Activated T-cell treated with anti-CD3 and anti-CD28 coated beads, Interleukin-2, amount 50 U/mL, for 48 hours (primary cell): ENCODE data around the gene DLGAP1.

ENCODE experiments used
- DNase-seq, 2 experiments: peaks; one replicate each; pipeline ENCODE4 v3.0.0-alpha.2; 2020

DLGAP1 gene

DNA sequence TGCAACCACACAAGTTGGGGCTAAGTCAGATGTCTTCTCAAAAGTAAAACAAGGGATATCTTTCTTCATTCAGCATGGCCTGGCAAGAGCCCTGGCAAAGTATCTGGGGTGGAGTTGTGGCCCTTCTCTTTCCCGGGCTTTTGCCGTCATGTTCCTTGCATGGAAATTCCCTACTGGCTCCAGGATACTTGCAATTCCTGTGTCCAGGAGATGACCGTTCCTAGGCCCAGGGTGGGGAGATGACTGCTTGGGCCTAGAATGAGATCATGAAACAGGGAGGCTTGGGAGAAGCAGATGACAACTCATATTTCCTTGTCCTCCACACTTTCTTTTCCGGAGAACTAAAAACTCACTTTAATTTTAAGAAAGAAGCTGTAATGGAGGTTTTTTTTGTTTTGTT is 944.2 kb downstream of the DLGAP1 start:
- DNase-seq, result no peak

DNA sequence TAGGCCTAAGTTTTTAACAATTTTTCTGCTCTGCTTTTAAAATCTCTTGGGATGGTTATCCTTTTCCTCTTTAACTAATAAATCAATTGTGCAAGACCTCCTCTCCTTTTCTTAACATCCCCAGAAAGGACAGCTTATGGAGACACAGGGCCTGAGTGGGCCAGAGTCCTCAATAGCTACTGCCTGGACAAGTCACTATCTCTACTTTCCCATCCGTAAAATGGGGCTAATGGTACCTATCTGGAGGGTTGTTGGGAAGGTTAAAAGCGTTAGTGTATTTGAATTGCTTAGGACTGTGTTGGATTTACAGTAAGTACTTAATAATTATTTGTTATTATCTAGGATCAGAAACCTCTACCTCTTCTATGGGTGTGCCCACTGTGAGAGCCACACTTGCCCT is 945.1 kb downstream of the DLGAP1 start:
- DNase-seq, result no peak

DNA sequence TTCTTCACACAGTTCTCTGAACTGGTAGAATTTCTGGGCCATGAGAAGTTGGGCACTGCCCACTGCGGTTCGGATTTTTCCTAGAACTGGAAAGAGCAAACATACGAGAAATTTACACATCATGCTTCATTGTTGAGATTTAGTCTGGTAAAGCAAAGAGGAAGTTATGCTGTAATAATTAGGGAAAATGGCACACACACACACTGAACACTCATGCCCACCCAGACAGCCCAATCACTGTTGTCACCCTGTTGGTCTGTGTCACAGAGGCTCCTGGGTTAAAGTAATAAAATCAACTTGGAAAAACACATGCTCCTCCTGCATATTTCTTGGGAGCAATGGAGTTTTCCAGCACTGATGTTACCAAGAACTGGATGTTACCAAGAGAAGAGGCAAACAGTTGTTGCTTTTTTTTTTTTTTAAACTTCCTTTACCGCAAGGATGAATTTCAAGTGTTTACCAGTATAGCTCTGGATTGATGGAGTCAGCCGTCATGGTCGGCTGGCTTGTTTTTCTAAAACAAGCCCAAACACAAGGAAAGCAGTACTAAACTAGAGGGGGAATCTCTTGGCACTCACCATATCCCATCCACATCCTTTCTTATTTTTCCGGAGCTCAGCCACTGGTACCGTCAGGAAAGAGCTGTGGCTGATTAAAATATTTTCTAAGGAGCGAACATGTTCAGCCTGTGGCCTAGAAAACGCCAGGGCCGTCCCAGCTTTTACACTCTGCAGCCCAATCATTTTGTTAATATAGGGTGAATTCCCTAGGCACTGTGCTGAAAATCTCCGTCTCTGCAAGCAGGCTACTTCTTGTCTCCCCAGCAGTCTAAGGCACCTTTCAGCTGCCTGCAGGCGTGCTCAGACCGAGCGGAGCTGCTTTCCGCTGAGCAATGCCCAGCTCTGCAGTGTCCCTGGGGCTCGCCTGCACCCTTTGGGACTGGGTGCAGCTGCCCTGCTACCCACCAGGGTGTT is 946.2 kb downstream of the DLGAP1 start:
- no peak for DNase-seq

- no peak for DNase-seq
These were observed 950.5 kb downstream of the DLGAP1 start for GRCh38 chr18:3504637-3505036.

- no peak for DNase-seq
These were observed 952.5 kb downstream of the DLGAP1 start for GRCh38 chr18:3502650-3503049.

DNA sequence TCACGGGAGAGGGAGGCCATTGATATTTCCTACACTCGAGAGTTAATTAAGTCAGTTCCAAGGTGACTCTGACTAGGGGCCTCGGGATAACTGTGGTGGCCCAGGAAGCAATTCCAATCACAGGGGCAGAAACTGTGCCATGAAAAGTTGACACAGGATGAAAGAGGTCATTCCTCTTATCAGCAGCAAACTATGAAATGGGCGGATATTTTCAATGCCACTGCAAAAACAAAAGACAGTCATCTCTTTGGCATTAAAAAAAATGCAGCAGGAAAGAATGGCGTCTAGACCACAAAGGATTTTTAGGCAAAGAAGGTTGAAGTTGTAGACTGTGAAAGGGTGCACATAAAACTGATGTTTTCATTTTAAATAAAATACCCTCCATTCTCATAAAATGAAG is 955.1 kb downstream of the DLGAP1 start:
- DNase-seq, result no peak

DNA sequence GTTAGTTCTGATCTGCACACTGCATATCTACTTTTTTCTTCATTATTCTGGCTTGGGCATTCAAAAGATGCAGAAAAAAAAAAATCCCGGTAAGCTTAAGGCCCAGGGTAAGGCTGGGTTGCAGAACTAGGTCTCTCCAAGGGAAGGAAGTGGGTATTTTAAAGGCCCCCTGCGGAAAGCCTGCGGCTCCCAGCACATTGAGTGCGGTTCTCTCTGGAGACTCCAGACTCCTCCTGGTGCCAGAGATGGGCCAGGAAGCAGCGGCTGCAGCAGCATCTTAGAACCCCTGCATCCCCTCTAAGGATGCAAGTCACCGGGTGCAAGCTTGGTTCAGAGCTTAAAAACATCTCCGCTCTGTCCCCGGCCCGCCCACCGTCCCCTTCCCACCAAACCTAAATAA is 955.6 kb downstream of the DLGAP1 start:
- no peak for DNase-seq

DNA sequence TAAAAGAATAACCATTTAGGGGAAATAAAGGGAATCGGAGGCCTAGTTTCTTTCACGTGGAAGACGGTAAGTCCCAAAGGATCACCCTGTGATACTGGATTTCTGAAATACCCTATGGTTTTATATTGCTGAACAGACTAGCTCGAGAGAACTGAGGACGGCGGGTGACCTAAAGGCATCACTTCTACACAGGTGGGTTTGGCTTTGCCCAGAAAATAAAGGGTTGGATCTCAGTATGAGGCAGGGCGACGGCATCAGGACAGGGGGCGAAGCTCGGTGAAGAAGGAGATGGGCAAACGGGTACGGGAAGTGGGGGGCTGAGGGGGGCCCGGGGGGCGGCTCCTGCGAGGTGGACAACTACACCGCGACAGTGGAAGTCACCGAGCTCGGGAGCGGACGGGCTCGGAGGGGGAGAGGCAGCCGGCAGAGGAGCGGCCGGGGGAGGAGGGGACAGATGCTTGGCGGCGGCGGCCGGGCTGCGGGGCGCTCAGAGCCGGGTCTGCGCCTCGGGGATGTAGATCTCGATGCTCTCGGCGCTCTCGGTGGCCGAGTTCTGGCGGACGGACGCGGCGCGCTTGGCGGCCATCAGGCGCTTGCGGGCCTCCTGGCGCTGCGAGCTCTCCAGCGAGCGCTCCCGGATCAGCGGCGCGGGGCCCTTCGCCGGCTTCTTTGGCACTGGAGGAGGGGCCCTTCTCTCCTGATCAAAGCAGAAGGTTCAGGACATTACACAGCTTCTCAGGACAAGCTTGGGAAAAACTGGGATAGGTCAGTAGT is 956.2 kb downstream of the DLGAP1 start:
- peak; percentile 30 to 39 for DNase-seq

GRCh38 chr18:3495691-3496430 is 959.2 kb downstream of the DLGAP1 start:
- DNase-seq, result no peak

GRCh38 chr18:3494569-3494968 is 960.5 kb downstream of the DLGAP1 start:
- DNase-seq, result no peak

DNA sequence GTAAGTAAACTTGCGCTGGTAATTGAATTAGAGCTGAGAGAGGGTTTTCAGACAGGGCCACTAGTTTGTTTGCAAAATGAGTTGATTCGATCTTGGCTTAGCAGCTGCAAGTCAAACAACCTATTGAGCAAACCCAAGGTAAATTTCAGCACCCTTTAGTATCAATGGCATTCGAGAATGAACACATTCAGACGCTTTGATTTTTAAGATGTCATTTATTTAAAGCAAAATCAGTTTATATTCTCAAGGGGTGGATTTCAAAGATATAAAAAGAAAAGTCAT is 960.9 kb downstream of the DLGAP1 start:
- DNase-seq, result no peak

- no peak for DNase-seq
These were observed 961.4 kb downstream of the DLGAP1 start for GRCh38 chr18:3493501-3494244.

DNA sequence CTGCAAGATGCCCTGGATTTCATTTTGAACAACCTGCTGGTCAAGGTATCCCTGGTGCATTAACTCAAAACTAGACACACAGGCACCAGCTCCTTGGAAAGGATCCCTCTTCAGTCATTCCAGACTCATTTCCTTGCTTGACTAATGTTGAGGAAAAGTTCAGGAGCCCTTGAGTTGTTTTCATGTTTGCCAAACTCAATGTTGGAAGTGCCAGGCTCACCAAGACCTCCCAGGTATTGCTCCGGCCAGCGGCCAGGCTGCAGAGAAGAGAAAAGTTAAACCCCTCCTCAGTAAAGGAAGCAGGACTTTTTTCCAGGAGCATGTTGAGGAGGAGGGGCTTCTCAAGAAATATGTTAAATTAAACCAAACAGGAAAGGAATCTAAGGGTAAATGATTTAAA is 962.4 kb downstream of the DLGAP1 start:
- no peak for DNase-seq

GRCh38 chr18:3491981-3492555 is 963.0 kb downstream of the DLGAP1 start:
- no peak for DNase-seq

DNA sequence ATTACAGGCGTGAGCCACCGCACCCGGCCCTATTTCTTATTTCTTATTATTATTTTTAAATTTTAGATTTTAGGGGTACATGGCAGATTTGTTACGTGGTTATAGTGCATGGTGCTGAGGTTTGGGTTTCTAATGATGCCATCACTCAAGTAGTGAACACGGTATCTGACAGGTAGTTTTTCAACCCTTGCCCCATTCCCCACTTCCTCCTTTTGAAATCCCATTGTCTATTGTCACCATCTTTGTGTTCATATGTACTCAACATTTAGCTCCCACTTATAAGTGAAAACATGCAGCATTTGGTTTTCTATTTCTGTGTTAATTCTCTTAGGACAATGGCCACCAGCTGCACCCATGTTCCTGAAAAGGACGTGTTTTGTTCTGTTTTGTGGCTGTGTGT is 965.6 kb downstream of the DLGAP1 start:
- no peak for DNase-seq

DNA sequence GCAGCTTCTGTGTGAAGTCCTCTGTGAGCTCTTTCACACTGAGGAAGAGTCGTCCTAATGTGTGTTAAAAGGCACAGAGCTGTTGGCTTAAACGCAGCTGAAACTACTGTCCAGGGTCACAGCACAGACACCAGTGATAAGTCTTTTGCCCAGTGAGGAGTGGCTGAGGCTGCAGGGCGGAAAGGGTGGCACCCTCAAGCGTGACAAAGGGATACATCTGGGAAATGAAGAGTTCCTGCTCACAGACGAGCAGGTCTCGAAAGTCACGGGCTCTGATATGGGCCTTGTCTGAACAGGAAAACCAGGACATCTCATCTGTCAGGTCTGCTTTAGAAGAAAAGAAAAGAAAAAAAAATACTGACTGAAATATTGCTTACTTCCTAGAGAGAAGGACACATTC is 968.6 kb downstream of the DLGAP1 start:
- no peak for DNase-seq

DNA sequence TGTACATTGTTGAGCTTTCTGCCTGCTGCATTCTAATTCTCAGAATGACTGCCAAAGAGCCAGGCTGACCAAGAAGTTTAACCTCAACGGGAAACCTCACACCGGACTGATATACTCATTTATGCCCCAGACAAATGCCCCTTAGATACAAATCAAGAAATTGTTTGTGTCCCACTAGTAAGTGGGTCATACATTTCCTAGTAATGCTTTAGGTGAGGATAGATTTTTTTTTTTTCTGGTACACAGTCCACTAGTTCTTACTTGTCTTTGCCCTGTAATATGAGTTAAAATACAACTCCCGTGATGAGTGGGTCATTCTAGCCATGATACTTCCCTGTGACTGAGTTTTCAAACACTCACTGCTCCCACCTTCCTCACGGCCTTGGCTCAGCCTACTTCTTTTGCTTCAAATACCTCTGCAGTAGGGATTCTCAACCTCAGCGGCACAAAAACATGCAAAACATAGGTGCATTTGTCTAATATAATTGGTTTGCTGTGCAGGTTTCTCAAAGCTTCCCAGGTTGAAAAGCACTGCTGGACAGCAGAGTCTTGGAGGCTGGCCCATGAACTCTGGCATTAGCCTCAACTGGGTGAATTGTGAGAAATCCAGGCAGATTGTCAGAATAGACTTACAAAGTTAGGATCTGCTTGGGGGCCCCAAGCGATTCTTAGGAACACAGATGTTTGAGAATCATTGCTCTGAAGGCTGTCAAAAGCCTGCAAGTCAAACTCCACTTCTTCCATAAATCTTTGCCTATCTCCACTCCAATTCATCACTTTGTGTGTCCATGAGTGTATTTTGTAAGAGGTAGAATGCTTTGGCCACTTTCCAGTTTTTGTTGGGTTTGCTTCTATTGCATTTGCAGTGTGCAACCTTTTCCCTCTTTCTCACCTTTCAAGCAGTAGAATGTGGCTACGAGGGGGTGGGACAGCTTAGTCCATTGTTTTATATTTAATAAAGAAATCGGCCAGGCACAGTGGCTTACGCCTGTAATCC is 969.7 kb downstream of the DLGAP1 start:
- no peak for DNase-seq

DNA sequence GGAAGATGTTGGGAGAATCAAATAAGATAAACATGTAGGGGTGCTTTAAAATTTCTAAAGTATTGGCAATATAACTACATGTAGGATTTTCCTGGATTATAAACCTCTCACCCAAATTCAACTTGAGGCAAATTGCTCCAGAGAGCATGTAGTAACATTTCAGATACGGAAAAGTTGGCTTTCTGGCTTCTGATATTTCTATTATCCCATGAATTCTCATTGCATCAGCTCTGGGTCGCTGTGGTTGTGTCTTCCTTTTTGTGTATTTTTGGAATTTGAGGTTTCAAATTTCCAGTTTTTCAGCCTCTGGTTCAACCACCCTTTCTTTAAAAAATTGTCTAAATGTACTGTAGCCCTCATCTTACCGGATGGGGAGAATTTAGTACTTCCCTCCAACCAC is 972.8 kb downstream of the DLGAP1 start:
- no peak for DNase-seq

DNA sequence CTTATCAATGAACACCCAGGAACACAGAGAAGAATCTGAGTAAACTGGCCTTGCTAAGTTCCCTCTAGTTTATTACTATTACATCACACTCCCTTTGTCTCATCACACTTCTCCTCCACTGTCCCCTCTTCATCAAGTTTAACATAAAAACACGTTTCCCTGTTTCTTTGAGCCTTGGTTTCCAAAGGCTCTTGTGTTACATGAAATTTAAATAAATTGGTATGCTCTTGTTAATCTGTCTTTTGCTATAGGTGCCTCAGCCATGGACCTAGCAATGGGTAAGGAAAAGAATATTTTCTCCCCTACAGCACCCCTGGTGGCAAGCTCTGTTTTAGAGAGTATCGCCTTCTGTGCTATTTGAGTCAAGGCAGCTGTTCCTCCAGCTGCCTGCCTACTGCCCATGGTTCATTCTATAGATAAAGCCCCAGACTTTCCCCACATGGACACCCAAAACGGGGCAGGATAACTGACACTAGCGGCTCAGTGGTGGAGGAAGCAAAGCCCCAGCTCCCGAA is 973.4 kb downstream of the DLGAP1 start:
- DNase-seq, result peak; percentile 32 to 33

DNA sequence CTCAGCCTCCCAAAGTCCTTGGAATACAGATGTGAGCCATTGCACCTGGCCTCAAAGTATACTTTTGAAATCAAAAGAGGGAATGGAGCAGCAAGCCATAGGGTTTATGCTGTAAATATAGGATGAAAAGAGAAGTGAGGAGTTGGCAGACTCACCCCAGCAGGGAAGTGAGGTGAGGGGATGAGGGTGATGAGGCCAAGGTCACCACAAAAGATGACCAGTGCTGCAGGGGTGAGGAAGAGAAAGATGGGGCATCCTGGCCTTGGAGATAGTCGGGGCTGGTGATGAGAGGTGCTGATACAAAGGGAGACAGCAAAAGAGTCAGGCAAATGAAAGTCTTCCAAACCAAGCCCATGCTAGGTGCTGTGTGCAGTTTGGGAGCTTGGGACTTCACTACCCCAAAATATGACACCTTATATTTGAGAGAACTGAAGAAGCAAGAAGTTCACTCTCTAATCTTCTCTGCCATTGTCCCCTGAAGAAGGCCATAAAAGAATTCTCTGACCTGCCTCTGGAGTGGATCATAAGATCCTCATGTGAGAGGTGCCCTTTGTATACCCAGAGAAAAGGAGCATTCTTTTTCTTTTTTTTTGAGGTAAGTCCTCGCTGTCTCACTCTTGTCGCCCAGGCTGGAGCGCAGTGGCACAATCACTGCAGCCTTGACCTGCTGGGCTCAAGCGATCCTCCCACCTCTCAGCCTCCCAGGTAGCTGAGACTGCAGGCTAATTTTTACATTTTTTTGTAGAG is 974.1 kb downstream of the DLGAP1 start:
- no peak for DNase-seq
